NCI-H69 (cell line): ENCODE measurements around the gene ASTN2.

Experiments used
- DNase-seq: peaks from one replicate; lab custom pipeline; 2025; lab: John Stamatoyannopoulos, UW

The ASTN2 gene

DNA sequence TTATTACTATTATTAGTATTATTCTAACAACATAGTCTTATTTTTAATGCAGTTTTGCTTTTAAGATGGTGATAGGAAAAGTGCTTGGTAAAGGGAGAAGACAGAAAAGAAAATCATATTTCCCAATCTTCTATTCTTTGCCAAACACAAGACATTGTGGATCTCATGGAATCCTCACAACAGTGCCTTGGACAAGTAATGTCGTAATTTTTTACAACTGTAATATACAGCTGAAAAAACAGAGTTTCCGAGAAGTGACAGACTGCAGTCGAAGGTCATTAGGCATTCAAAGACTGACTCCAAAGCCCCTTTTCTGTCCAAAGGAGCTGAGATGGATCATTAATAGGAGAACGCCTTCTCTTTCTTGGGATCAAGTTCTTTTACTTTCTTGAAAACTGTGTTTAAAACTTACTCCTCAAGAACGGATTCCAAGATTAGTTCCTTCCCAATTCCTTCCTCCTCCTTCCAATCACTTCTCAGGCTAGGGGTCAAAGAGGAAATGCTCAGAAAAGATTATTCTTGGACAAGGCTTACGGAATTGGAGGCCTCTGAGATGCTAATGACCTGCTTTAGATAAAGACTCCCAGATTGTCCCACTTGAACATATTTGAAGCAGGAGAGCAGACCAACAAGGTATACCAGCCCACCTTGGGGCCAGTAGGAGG, 752.1 kb downstream of the ASTN2 start:
- no peak for DNase-seq

DNA sequence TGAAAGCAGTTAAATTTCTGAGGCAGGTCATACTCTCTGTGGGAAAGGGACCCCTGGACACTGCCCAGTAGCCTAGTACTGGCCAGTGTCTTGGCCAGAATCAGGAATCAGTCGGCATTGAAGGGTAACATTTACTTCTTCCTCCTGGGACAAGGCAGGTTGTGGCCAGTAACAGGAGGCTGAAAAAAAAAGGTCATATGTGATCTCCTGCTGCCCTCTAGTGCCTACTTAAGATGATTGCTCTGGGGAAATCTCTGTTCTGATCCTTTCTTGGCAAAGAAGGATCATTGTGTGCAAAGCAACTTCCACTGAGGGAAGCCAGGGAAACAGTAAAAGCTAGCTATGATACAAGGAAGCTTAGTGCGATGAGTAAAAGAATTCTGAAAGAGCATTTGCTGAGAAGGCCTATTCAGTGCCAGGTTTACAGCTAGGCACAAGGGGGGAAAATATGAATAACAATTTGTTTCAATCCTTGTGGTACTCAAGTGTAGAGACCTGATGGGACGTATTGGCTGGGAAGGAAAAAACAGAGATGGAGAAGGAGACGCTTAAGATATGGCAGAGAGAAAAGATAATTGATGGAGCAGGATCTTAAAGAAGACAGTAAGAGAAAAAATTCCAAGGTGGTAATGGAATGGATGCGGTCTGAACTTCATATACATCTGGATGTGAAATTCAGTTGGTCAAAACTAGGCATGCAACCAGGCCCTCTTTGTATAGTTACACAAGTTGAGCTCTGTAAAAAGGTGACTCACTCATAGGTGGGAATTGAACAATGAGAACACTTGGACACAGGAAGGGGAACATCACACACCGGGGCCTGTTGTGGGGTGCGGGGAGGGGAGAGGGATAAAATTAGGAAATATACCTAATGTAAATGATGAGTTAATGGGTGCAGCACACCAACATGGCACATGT, 753.6 kb downstream of the ASTN2 start:
- peak; percentile 81 for DNase-seq

DNA sequence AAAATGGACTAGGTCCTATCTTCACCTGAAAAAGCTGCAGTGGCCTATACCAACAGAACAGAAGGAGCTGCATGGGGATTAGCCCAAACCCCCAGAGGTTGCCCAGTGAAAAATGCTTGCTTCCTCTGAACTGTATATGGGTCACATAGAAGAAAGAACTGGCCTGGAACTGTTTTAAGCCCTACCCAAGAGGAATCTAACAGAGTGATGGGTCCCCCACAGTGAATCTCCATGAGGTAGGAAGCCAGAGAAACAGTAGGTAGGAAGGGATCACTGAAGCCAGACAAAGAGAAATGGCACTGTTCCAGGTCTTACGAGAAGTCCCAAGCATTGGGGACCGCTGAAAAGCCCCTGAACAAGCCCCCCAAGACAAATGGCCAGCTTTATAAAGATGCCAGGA, 756.6 kb downstream of the ASTN2 start:
- DNase-seq, result peak; percentile 34

DNA sequence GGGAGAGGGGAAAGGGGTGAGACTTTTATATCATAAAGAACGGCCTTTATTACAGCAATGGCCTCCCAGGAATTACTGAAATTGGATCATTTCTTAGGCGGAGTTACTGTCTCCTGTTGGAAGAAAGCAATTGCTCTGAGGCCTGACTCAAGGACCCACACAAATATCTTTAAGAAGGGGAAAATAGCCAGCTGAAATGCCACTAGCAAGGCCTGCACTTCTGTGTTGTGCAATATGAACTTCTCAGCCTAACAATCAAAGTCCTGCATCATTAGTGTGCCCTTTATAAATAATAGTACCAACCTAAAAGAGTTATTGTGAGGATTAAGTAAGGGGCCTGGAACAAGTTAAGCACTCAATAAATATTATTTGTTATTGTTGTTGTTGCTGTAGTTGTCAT, 757.9 kb downstream of the ASTN2 start:
- DNase-seq, result no peak

DNA sequence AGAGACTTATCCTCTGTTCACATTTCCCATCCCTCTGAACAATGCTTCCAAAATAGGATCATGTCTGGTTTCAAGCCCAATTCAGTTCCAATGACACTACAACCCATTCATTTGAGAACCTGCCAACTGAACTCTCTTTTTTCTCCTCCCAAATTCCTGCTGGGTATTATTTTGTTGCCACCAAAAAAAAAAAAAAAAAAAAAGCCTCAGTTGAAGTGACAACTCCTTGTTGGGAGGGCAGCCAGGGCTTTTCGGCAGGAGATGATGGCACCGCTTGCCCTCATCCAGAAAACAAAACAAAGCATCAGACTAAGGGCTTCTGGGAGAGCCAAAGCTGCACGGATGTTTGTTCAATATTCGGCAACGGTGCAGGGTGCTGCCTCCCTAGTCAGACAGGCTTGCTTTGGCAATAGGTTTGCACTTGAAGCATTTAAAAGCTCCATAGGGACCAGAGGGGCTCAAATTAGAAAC, 758.3 kb downstream of the ASTN2 start:
- DNase-seq, result peak; percentile 22

DNA sequence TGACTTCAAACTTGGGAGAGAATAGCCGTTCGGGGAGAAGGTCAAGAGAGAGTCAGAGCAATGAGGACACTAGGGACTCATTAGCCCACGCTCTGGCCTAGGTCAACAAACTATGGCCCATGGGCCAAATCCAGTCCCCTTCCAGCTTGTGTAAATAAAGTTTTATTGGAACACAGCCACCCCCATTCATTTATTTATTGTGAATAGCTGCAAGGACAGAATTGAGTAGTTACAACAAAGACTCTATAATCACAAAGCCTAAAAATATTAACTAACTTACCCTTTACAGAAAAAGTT, 760.9 kb downstream of the ASTN2 start:
- peak; percentile 44 for DNase-seq

DNA sequence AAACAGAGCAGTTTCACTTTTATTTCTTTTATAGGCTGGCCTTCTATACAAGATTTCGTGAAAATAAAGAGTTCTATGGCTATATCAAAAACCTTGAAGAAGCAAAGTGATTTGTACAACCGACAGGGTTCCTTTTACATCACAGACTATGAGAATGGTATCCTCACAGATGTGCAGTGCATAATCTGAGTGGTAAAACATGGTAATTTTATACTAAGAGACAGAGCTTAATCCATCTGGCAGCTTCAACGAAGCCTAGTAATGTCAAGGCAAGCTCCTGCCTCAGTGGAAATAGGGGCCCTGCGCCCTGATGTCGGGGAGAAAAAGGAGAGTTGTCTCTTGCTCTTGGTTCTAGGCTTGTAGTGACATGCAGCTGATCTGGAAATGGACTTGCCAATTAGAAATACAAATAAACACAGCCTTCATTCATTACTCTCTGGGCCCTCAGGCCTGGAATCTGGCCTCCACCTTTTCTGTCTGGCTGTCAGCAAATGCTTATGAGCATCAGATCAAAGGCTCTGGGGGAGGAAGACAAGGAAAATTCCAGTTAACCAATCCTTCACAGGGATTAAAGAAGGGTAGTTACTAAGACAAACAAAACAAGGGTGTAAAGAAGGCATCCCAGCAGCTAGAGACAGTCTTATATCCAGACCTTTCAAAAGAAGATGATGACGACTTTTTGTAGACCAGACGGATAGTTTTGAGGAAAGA, 761.4 kb downstream of the ASTN2 start:
- DNase-seq, result peak; percentile 69

DNA sequence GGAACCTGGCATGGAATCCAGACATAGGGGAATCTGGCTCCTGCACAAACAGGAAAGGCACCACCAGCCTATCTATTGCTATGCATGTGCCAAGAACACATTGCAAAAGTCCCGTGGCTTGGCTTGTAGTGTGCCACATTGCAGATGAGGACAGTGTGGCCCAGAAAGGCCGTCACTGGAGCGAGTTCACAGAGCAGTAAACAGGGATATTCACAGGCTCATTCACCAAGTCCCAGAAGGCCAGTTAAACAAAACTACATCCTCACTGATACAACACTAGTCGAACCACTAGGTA, 767.4 kb downstream of the ASTN2 start:
- no peak for DNase-seq

DNA sequence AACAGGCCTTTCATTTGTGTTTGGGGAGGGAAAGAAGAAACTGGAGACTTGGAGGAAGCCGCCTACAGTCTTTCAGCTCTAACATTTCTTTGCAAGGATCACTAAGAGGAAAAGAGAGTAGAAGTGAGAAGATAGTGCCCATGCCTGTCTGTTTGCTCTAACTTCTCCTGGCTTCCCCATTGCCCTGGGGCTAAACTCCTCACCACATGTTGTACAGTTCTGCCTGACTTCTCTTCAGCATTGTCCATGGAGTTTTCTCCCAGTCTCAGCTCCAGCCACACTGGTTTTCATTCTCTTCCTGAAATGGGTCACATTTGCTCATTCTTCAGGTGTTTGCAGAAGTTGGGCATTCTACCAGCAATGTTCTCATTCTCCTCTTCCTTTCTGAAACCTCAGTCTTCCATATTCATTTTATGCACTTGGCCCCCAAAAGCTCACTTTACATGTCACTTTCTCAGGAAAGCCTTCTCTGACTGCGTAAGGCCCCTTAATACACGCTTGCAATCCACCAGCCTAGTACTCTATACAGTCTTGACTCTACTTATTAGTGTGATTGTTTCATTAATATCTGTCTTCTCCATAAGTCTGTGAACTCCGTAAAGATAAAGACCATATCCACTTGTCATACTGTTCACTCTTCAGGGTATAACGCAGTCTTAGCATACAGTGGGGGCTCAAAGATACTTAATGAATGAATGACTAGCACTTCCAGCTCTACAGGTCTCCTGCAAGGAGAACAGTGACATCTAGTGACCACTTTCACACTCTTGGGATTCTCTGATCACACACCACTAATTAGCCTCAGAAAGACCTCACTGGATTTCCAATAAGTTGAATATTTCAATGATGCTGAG, 768.0 kb downstream of the ASTN2 start:
- peak; percentile 63 for DNase-seq

DNA sequence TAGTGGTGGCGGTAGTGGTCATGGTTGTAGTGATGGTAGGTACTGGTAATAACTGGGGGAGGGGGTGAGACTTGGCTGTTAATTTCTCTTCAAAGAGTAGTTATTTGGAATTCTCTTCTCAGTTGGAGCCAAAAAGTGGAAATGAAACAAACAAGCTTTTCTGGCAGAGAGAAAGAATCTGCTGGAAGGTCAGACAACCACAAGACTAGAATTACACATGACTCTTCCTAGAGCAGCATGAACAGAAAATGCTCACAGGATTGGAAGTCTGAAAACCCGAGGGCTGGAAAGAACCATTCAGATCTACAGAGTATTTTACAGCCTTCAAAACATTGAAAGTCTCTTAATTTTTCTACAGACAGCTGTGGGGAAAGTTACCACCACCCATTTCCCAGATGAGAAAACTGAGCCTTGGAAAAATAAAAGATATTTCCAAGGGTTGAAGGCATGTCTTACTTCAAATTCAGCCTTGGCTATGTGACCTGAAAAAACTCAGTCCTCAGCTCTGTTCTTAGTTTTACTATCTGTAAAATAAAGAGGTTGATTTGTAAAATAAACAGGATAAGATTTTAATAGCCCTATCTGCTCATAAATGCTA, 770.7 kb downstream of the ASTN2 start:
- no peak for DNase-seq

DNA sequence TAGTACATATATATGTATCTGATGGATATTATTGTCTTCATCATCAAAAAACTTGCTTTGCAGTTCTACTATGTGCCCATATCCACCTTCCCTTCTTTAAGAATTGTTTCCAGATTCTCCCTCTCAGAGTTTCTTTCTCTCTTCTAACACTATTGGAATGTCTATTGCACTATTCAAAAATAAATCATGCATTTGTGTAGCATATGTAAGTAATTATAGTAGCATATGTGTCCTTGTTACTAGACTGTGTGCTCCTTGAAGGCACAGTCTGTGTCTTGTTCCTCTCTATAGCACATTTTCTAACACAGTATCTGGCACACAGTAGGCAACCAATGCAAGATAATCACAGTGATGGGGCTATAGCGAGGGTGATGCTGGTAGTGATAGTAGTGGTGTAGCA, 771.2 kb downstream of the ASTN2 start:
- no peak for DNase-seq

DNA sequence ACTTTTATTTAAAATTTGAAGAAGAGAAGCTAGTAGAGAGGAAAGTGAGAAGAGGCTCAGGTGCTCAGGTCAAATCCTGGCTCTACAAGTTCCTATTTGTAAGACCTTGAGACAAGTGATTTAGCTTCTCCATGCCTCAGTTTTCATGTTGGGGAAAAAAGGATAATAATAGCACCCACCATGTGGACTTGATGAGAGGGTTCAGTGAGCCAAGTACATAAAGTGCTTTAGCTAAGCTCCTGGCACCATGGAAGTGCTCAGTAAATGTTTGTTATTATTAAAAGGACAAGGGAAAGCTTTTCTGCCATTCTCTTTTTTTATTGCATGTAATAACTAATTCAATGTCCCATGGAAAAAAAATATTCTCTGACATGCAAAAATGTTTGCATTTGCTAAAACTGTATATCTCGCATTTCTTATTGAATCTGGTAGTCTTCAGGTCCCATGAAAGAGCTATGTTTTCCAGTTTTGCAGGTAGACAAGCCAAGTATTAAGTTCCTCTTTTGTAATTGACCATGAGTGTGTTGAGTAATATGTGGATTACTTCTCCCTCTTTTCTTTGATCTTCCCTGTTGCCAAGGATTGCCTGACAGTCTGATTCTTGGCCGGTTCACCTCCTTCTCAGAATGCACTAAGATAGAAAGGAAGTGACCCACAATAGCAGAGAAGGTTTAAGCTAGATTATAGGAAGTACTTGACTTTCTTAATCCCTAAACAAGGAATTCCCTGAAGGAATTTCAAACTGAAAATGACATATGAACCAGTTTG, 773.4 kb downstream of the ASTN2 start:
- no peak for DNase-seq

DNA sequence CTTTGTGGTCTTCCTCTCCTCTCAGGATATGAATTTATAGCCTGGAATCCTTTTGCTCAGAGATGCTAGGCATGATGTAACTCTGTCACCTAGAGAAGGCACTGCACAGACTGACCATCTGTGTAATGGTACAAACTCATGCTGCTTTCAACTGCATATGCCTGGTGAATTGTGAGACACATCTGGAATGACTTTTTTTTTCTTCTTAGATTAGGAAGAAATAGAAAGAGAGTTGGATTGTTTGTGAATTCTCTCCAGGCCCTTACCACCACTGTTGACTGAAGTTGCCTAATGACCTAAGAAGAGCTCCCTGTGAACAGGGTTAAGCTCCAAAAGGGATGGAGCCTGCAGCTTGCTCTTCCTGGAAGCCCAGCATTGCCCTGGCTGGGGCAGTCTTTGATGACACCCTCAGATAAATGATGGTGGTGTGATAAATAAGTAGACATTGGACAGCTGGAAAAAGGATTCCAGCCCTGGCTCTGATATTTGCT, 775.6 kb downstream of the ASTN2 start:
- no peak for DNase-seq

DNA sequence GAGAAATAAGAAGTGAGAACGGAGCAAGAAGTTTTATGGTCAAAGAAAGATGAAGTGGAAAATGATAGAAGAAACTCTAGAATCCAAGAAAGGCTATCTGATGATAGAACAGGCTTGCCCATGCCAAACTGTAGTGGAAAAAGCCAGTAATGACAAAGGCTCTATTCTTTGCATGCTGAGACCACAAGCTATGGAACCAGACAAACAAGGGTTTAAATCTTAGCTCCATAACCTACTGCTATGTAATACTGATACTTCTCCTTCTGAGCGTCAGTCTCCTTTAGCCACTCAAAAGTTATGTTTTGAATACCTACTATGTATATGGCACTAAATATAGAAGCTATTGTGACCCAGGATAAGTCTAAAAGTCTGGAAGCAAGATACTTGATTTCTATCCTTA, 778.9 kb downstream of the ASTN2 start:
- DNase-seq, result no peak

DNA sequence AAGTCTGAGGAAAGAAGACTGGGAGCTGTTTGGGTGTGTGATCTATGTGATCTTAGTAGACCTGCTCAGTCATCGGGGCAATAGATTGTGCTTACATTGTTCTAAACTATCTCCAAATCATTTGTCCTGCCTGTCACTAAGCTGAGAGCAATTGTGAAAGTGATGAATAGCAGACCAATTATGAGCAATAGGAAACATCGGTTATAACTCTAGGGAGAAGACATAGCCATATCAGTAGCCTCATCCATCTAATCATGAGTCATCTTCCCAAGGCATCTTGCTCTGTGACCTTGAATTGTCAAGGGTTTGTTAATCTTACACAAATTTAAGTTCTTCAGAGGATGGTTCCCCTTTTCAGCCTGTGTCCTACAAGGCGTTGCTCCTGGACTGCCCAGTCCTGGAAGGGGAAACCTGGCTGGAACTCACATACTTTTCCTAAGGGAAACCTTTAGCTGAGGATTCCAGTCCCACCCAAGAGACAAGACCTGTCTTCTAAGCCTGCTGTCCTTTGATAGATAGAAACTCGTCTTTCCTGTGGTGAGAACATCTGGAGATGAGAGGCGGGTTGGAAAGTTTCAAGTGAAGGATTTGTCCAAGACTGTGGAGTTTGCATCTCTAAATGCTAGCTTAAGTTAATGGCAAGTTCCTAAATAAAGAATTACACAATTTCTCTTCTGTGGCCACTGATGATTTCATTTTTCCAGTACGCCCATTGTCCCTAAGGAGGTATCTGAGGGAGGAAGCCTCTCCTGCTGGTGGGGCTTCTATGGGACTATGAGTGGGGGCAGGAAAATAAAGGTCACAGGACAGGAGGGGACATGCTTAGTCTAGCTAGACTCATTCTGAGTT, 781.6 kb downstream of the ASTN2 start:
- no peak for DNase-seq

DNA sequence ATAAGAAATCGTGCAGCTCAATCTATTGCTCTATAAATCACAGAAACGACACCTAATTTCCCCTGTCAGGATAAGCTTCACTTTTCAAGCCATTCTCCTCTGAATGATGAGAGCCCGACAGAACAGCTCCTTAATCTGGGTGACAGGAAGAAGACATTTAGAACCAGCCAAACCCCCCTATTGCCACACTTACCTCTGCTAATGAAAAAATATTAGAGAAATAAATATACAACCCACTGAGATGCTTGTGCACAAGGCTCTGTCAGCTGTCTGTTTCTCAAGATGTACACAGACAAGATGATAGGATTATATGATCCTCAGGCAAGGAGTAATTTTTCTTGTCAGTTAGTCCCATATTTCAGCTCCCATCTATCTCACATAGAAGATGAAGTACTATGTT, 785.2 kb downstream of the ASTN2 start:
- no peak for DNase-seq

DNA sequence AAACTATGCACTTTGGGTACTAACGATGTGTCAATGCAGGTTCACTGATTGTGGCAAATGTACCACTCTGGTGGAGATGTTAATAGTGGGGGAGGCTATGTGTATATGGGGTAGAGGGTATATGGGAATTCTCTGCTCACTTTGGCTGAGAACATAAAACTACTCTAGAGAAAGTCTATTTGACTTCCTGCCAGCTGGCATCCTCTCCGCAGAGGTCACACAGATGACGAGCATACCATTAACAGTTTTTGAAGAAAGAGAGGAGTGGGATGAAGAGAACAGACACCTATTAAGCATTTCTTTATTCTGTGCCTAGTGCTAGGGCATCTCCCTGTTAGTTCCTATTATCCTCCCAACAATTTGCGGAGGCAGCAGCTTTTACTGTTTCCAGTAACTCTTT, 786.1 kb downstream of the ASTN2 start:
- DNase-seq, result peak; percentile 25

DNA sequence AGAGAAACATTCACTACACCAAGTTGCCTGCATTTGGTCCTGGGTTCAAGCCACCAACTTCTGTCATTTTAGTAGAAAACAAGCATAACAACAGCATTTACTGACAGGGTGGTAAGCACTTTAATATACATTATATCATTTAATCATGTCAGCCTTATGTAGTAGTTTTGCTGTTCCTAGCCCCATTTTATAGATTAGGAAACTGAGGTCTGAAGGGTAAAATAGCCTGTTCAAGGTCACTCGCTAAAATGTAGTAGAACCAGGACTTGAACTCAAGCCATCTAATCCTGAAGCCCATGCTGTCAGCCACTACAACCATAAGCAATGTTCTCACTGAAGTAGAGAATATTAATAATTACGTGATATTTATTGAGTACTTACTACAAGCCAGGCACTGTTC, 787.4 kb downstream of the ASTN2 start:
- no peak for DNase-seq

DNA sequence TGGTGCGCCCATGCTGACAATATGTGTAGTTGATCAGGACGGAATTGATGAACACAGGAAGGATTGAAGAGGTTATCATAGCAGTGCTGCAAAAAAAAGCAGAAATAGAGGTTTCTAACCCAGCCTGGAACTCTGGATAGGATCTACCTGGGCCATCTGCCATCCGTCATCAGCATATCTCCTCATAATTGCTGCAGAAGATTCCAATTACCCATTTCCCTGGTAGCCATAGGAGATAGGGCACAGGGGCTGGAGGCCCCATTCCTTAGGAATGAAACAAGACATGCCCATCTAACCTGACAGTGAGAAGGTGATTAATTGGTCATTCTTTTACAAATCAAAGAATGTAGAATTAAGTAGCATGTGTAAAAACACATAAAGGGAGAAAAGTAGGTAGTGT, 788.1 kb downstream of the ASTN2 start:
- DNase-seq, result no peak

DNA sequence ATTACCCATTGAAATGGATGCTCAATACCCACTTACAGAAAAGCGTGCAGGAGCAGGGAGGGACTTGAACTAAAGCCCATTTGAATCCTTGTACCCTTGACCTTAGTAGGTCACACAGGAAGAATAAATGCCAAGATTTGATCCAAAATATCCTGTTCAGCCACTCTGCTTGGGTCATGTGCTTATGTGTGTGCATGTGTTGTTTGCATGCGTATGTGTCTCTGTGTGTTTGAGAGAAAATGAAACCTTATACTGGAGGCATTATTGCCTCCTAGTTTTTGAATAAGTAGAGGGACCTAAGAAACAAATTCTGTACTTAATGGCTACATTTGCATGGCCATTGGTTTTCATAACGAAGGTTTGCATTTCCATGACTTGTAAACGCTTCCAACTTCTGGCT, 791.1 kb downstream of the ASTN2 start:
- no peak for DNase-seq
